Astrocyte (in vitro differentiated cells and primary cell): Measurements from ENCODE around the gene CTCF. TPM values are rescaled to one million over a fixed set of nuclear protein-coding genes. Genes with fewer than 3 reads are reported as not detected.
A peak's percentile ranks its signal among the peaks of the same experiment; 100 is the strongest.

ENCODE experiments used
- DNase-seq: peaks from one replicate; pipeline ENCODE4 v3.0.0-alpha.2; 2010; ENCODE audit warnings: low read depth
- FAIRE-seq: peaks from 2 replicates; lab custom pipeline; 2011; peaks lifted over from hg19 to GRCh38; lab: Jason Lieb, UNC
- H2AFZ ChIP-seq: 2 replicates; pipeline ENCODE4 v1.6.0; 2012; ENCODE audit warnings: low read depth, low read length, inconsistent platforms
- H3K27ac ChIP-seq: 2 replicates; pipeline ENCODE4 v1.5.1; 2011; ENCODE audit warnings: low read depth, low read length, inconsistent platforms
- H3K27me3 ChIP-seq: 2 replicates; pipeline ENCODE4 v1.6.0; 2011; ENCODE audit warnings: low read length, inconsistent platforms; ENCODE audit not compliant: insufficient read depth
- H3K36me3 ChIP-seq: 2 replicates; pipeline ENCODE4 v1.5.1; 2011; ENCODE audit warnings: low read length, inconsistent platforms; ENCODE audit not compliant: insufficient read depth
- H3K4me1 ChIP-seq: 2 replicates; pipeline ENCODE4 v1.5.1; 2011; ENCODE audit warnings: low read length, inconsistent platforms; ENCODE audit not compliant: insufficient read depth
- H3K4me2 ChIP-seq: 2 replicates; pipeline ENCODE4 v1.6.0; 2012; ENCODE audit warnings: low read length, inconsistent platforms
- H3K4me3 ChIP-seq: 2 replicates; pipeline ENCODE4 v1.5.1; 2011; ENCODE audit warnings: low read depth, mild to moderate bottlenecking, low read length, inconsistent platforms; ENCODE audit not compliant: insufficient read depth
- H3K79me2 ChIP-seq: 2 replicates; pipeline ENCODE4 v1.6.0; 2012; ENCODE audit warnings: mild to moderate bottlenecking, low read length, inconsistent platforms; ENCODE audit not compliant: insufficient read depth
- H3K9ac ChIP-seq: 2 replicates; pipeline ENCODE4 v1.6.0; 2012; ENCODE audit warnings: mild to moderate bottlenecking, low read length, inconsistent platforms
- H3K9me3 ChIP-seq: 2 replicates; pipeline ENCODE4 v1.5.1; 2012; ENCODE audit warnings: low read depth, mild to moderate bottlenecking, low read length, inconsistent platforms; ENCODE audit not compliant: insufficient read depth
- H4K20me1 ChIP-seq: 2 replicates; pipeline ENCODE4 v1.6.0; 2012; ENCODE audit warnings: low read length, inconsistent platforms; ENCODE audit not compliant: insufficient read depth
- H3K27ac Mint-ChIP-seq: one replicate; pipeline ENCODE4 v1.8.0; 2021; ENCODE audit warnings: mild to moderate bottlenecking, mixed read lengths; ENCODE audit not compliant: unreplicated experiment
- H3K27me3 Mint-ChIP-seq: one replicate; pipeline ENCODE4 v1.8.0; 2021; ENCODE audit warnings: low read depth, mixed read lengths; ENCODE audit not compliant: unreplicated experiment
- H3K36me3 Mint-ChIP-seq: one replicate; pipeline ENCODE4 v1.8.0; 2021; ENCODE audit warnings: low read depth, mixed read lengths; ENCODE audit not compliant: unreplicated experiment
- H3K4me1 Mint-ChIP-seq: one replicate; pipeline ENCODE4 v1.8.0; 2021; ENCODE audit warnings: low read depth, mixed read lengths; ENCODE audit not compliant: unreplicated experiment
- H3K4me3 Mint-ChIP-seq: one replicate; pipeline ENCODE4 v1.8.0; 2021; ENCODE audit warnings: mild to moderate bottlenecking, moderate library complexity, mixed read lengths; ENCODE audit not compliant: unreplicated experiment
- H3K9me3 Mint-ChIP-seq: one replicate; pipeline ENCODE4 v1.8.0; 2021; ENCODE audit warnings: mild to moderate bottlenecking, mixed read lengths; ENCODE audit not compliant: unreplicated experiment
- CTCF ChIP-seq: IDR thresholded peaks from 2 replicates; pipeline ENCODE4 v1.5.1; 2011; ENCODE audit warnings: low read depth, mild to moderate bottlenecking, inconsistent platforms, low read length, moderate library complexity; ENCODE audit not compliant: insufficient read depth
- EZH2 ChIP-seq: IDR thresholded peaks from 2 replicates; pipeline ENCODE4 v1.6.1; 2012; ENCODE audit warnings: mild to moderate bottlenecking, low read length, inconsistent platforms; ENCODE audit not compliant: insufficient read depth
- total RNA-seq: library from RNA; stranded (reverse); gene quantifications from 2 replicates; pipeline ENCODE4 v1.2.1, GENCODE V29; 2021

The CTCF gene
- total RNA-seq, 1 donor from 2014 or later = 26.8 TPM

GRCh38 chr16:67541391-67542263 is 20.7 kb upstream of the CTCF start:
- peak overlapping the region; percentile 57 for H3K4me3 Mint-ChIP-seq
- H3K27ac Mint-ChIP-seq = peak overlapping the region; percentile 47

GRCh38 chr16:67542464-67542863 is 19.9 kb upstream of the CTCF start:
- Mint-ChIP-seq H3K27me3 (no peaks in the 10 kb centered on the region), H3K27ac (no peak overlapping the region), H3K36me3 (peaks cover 20% of the 10 kb centered on the region), H3K9me3 (peaks cover 1% of the 10 kb centered on the region), H3K4me3 (no peak overlapping the region), H3K4me1 (peaks cover 25% of the 10 kb centered on the region)
- H3K4me1 ChIP-seq = peaks cover 24% of the 10 kb centered on the region
- peaks cover 17% of the 10 kb centered on the region for H3K36me3 ChIP-seq
- H3K27me3 ChIP-seq = no peaks in the 10 kb centered on the region
- FAIRE-seq (peak; percentile 39), DNase-seq (peak; percentile 66)
- TF ChIP-seq CTCF = no peak
- TF ChIP-seq EZH2 = no peak
- H3K9me3 ChIP-seq = no peaks in the 10 kb centered on the region
- no peak overlapping the region for H3K4me3 ChIP-seq
- peaks cover 97% of the 10 kb centered on the region for H4K20me1 ChIP-seq
- H3K9ac ChIP-seq = no peak overlapping the region
- H3K4me2 ChIP-seq = no peak overlapping the region
- H2AFZ ChIP-seq = no peak overlapping the region
- H3K79me2 ChIP-seq = peaks cover 38% of the 10 kb centered on the region
- H3K27ac ChIP-seq = no peak overlapping the region

More at GRCh38 chr16:67541391-67542263, 20.7 kb upstream of the CTCF start:
- DNase-seq (no peak), FAIRE-seq (no peak)
- peaks cover 1% of the 10 kb centered on the region for H3K9me3 Mint-ChIP-seq
- Histone ChIP-seq H3K9me3 (no peaks in the 10 kb centered on the region), H3K27me3 (no peaks in the 10 kb centered on the region), H4K20me1 (peaks cover 97% of the 10 kb centered on the region), H3K9ac (no peak overlapping the region), H3K4me2 (no peak overlapping the region), H3K36me3 (peaks cover 16% of the 10 kb centered on the region), H3K4me1 (peaks cover 32% of the 10 kb centered on the region), H2AFZ (no peak overlapping the region), H3K79me2 (peaks cover 46% of the 10 kb centered on the region), H3K4me3 (no peak overlapping the region), H3K27ac (no peak overlapping the region)
- no peak for TF ChIP-seq CTCF
- TF ChIP-seq EZH2 = no peak
- H3K36me3 Mint-ChIP-seq = peaks cover 18% of the 10 kb centered on the region
- no peaks in the 10 kb centered on the region for H3K27me3 Mint-ChIP-seq
- peaks cover 24% of the 10 kb centered on the region for H3K4me1 Mint-ChIP-seq

- Mint-ChIP-seq H3K4me1 (peaks cover 28% of the 10 kb centered on the region), H3K9me3 (peaks cover 1% of the 10 kb centered on the region), H3K4me3 (no peak overlapping the region), H3K27ac (no peak overlapping the region), H3K36me3 (peaks cover 20% of the 10 kb centered on the region), H3K27me3 (no peaks in the 10 kb centered on the region)
- H2AFZ ChIP-seq = no peak overlapping the region
- FAIRE-seq (no peak), DNase-seq (no peak)
- no peak for TF ChIP-seq CTCF
- no peak for TF ChIP-seq EZH2
- H3K27ac ChIP-seq = no peak overlapping the region
- H3K9me3 ChIP-seq = no peaks in the 10 kb centered on the region
- H3K9ac ChIP-seq = no peak overlapping the region
- H3K4me2 ChIP-seq = no peak overlapping the region
- peaks cover 100% of the 10 kb centered on the region for H4K20me1 ChIP-seq
- no peaks in the 10 kb centered on the region for H3K27me3 ChIP-seq
- peaks cover 19% of the 10 kb centered on the region for H3K36me3 ChIP-seq
- H3K4me1 ChIP-seq = peaks cover 21% of the 10 kb centered on the region
- H3K79me2 ChIP-seq = peaks cover 36% of the 10 kb centered on the region
- no peak overlapping the region for H3K4me3 ChIP-seq
Measured at GRCh38 chr16:67543036-67543435, 19.3 kb upstream of the CTCF start.
